HCT116 (cell line): ENCODE data around the gene MPP2. TPM values are rescaled to one million over a fixed set of nuclear protein-coding genes. Genes with fewer than 3 reads are reported as not detected.

Source experiments
- ATAC-seq: fragments of 200-7000 bp; cut with Tn5 transposase; 2 replicates; pipeline ENCODE4 v1.9.1; 2020; ENCODE audit warnings: mild to moderate bottlenecking, moderate library complexity
- BruUV-seq: library from RNA; stranded (reverse); fragments of 400-500 nt; replicated peaks from 2 replicates; lab custom pipeline; 2021; lab: Mats Ljungman, UMichigan
- CTCF ChIA-PET: fragments of 300-600 bp; sonication (Branson Sonifier 250); formaldehyde crosslinking; loops from one replicate; lab custom pipeline; 2021; ENCODE audit warnings: antibody characterized with exemption; lab: Charles Lee
- POLR2A ChIA-PET: fragments of 300-600, 350-600 bp; sonication (Branson Sonifier 250); formaldehyde crosslinking; loops from one replicate; lab custom pipeline; 2021; ENCODE audit warnings: antibody characterized with exemption; lab: Charles Lee
- RAD21 ChIA-PET, 2 experiments: fragments of 300-600 bp; sonication (Branson Sonifier 250); formaldehyde crosslinking; loops; one replicate each; lab custom pipeline; 2023; ENCODE audit warnings: low total read pairs in 2 of 2; ENCODE audit not compliant: uncharacterized antibody in 2 of 2, unreplicated experiment in 2 of 2, low non-redundant PET in 1 of 2; lab: Charles Lee
- DNase-seq: peaks from one replicate; pipeline ENCODE4 v3.0.0-alpha.2; 2010; ENCODE audit warnings: low read depth, low spot score
- H2AFZ ChIP-seq: fragments of 200-600 bp; shearing (Covaris generic), sonication (generic); 2 replicates; pipeline ENCODE4 v1.6.1; 2017; ENCODE audit warnings: low read depth, mixed run types, mixed read lengths, antibody characterized with exemption, low read length; ENCODE audit not compliant: poor library complexity, severe bottlenecking
- H3K27ac ChIP-seq: 2 replicates; pipeline ENCODE4 v1.5.1; 2012; ENCODE audit warnings: low read depth, low read length
- H3K27me3 ChIP-seq: fragments of 200-600 bp; sonication (generic); 2 replicates; pipeline ENCODE4 v1.6.1; 2016; ENCODE audit warnings: mixed run types, low read length, mixed read lengths; ENCODE audit not compliant: insufficient read depth
- H3K36me3 ChIP-seq, 2 experiments: fragments of 200-500 bp in 1 of 2; fragments of 200-600 bp in 1 of 2; sonication (Bioruptor generic) in 1 of 2; sonication (generic) in 1 of 2; 2 replicates each; pipeline versions ENCODE4 v1.5.1 to v1.6.1; 2014 to 2016; ENCODE audit warnings: low read length in 2 of 2, inconsistent platforms in 1 of 2, mixed read lengths in 1 of 2, mixed run types in 1 of 2; ENCODE audit not compliant: insufficient read depth in 2 of 2, control insufficient read depth in 1 of 2
- H3K4me1 ChIP-seq, 2 experiments: fragments of 200-600 bp in 1 of 2; sonication (generic) in 1 of 2; 2 replicates each; pipeline versions ENCODE4 v1.5.1 to v1.6.1; 2012 to 2017; ENCODE audit warnings: low read length in 2 of 2, inconsistent platforms in 1 of 2, mild to moderate bottlenecking in 1 of 2, mixed read lengths in 1 of 2, mixed run types in 1 of 2, moderate library complexity in 1 of 2; ENCODE audit not compliant: insufficient read depth in 2 of 2, control insufficient read depth in 1 of 2
- H3K4me2 ChIP-seq: fragments of 200-600 bp; sonication (generic); 2 replicates; pipeline ENCODE4 v1.6.1; 2017; ENCODE audit warnings: mixed run types, low read length, mixed read lengths
- H3K4me3 ChIP-seq, 2 experiments: fragments of 200-600 bp in 1 of 2; sonication (generic) in 1 of 2; replicated peaks in 1 of 2; 2 replicates each; pipeline ENCODE4 v1.5.1; 2011 to 2016; ENCODE audit warnings: low read length in 2 of 2, control low read depth in 1 of 2, low read depth in 1 of 2, mild to moderate bottlenecking in 1 of 2, mixed read lengths in 1 of 2, mixed run types in 1 of 2
- H3K79me2 ChIP-seq: fragments of 200-600 bp; sonication (generic); 2 replicates; pipeline ENCODE4 v1.6.1; 2017; ENCODE audit warnings: mild to moderate bottlenecking, mixed run types, low read length, moderate library complexity, mixed read lengths; ENCODE audit not compliant: insufficient read depth
- H3K9ac ChIP-seq: fragments of 200-600 bp; sonication (generic); 2 replicates; pipeline ENCODE4 v1.6.1; 2016; ENCODE audit warnings: low read length, mixed read lengths
- H3K9me2 ChIP-seq: fragments of 200-600 bp; sonication (generic), shearing (Covaris generic); 2 replicates; pipeline ENCODE4 v1.6.1; 2017; ENCODE audit warnings: mixed run types, mild to moderate bottlenecking, moderate library complexity; ENCODE audit not compliant: insufficient read depth
- H3K9me3 ChIP-seq, 2 experiments: fragments of 200-500 bp in 1 of 2; fragments of 200-600 bp in 1 of 2; sonication (Bioruptor generic) in 1 of 2; sonication (generic) in 1 of 2; 2 replicates each; pipeline ENCODE4 v1.6.1; 2014 to 2017; ENCODE audit warnings: low read length in 2 of 2, mixed read lengths in 2 of 2, inconsistent platforms in 1 of 2, low read depth in 1 of 2, mild to moderate bottlenecking in 1 of 2, mixed run types in 1 of 2, moderate library complexity in 1 of 2; ENCODE audit not compliant: control insufficient read depth in 1 of 2, insufficient read depth in 1 of 2
- H4K20me1 ChIP-seq: fragments of 200-600 bp; sonication (generic), shearing (Covaris generic); 2 replicates; pipeline ENCODE4 v1.6.1; 2017; ENCODE audit warnings: mixed run types, mild to moderate bottlenecking, moderate library complexity; ENCODE audit not compliant: insufficient read depth
- ATF3 ChIP-seq: IDR thresholded peaks from 2 replicates; pipeline ENCODE4 v1.6.1; 2012
- CBX3 ChIP-seq: IDR thresholded peaks from 2 replicates; pipeline ENCODE4 v1.6.1; 2012; ENCODE audit warnings: low read depth
- CEBPB ChIP-seq: IDR thresholded peaks from 2 replicates; pipeline ENCODE4 v1.6.1; 2012; ENCODE audit warnings: low read depth
- EGR1 ChIP-seq: IDR thresholded peaks from 2 replicates; pipeline ENCODE4 v1.6.1; 2012; ENCODE audit warnings: low read depth
- ELF1 ChIP-seq: IDR thresholded peaks from 2 replicates; pipeline ENCODE4 v1.6.1; 2012; ENCODE audit warnings: low read depth, borderline replicate concordance
- EZH2 ChIP-seq: fragments of 200-600 bp; sonication (generic); IDR thresholded peaks from 2 replicates; pipeline ENCODE4 v1.6.1; 2017; ENCODE audit warnings: antibody characterized with exemption, mixed run types
- FOSL1 ChIP-seq: IDR thresholded peaks from 2 replicates; pipeline ENCODE4 v1.6.1; 2012; ENCODE audit warnings: low read depth
- JUND ChIP-seq: IDR thresholded peaks from 2 replicates; pipeline ENCODE4 v1.6.1; 2012
- MAX ChIP-seq: IDR thresholded peaks from 2 replicates; pipeline ENCODE4 v1.6.1; 2012
- RAD21 ChIP-seq: IDR thresholded peaks from 2 replicates; pipeline ENCODE4 v1.6.1; 2012; ENCODE audit warnings: low read depth, mild to moderate bottlenecking
- SIN3A ChIP-seq: IDR thresholded peaks from 2 replicates; pipeline ENCODE4 v1.6.1; 2012; ENCODE audit warnings: low read depth
- SP1 ChIP-seq: IDR thresholded peaks from 2 replicates; pipeline ENCODE4 v1.6.1; 2012; ENCODE audit warnings: low read depth
- SRF ChIP-seq: IDR thresholded peaks from 2 replicates; pipeline ENCODE4 v1.6.1; 2012; ENCODE audit warnings: low read depth
- TCF7L2 ChIP-seq: IDR thresholded peaks from 2 replicates; pipeline ENCODE4 v1.7.0; 2011; ENCODE audit warnings: borderline replicate concordance, inconsistent platforms; ENCODE audit not compliant: insufficient read depth, insufficient read length; ENCODE audit errors: extremely low read depth
- YY1 ChIP-seq: IDR thresholded peaks from 2 replicates; pipeline ENCODE4 v1.6.1; 2011; ENCODE audit warnings: low read length, low read depth, moderate library complexity, mild to moderate bottlenecking; ENCODE audit not compliant: insufficient replicate concordance; ENCODE audit errors: extremely low read depth
- ZBTB33 ChIP-seq: IDR thresholded peaks from 2 replicates; pipeline ENCODE4 v1.6.1; 2011; ENCODE audit warnings: mild to moderate bottlenecking, low read length, moderate library complexity; ENCODE audit not compliant: insufficient replicate concordance; ENCODE audit errors: extremely low read depth
- ZFX ChIP-seq: fragments of 450-650 bp; IDR thresholded peaks from 2 replicates; pipeline ENCODE4 v1.6.1; 2017
- intact Hi-C: fragments of 100-400 bp; cut with micrococcal nuclease; formaldehyde crosslinking; loops from 2 replicates; pipeline ENCODE4 v1.10.0; 2022
- total RNA-seq: library from RNA; stranded (reverse); gene quantifications from one replicate; pipeline ENCODE4 v1.2.1, GENCODE V29; 2021; ENCODE audit not compliant: unreplicated experiment

Gene MPP2
- total RNA-seq, 1 experiment from 2014 or later: 16.4 TPM

- no peaks in the 10 kb centered on the region for H3K36me3 ChIP-seq
- POLR2A ChIA-PET: no interaction called here
- RAD21 ChIA-PET: no interaction called here
- ATAC-seq (no peak), DNase-seq (no peak)
- H3K4me2 ChIP-seq: no peak overlapping the region
- BruUV-seq: no TSS peak
- CTCF ChIA-PET: no interaction called here
- H3K9me2 ChIP-seq: no peaks in the 10 kb centered on the region
- no peaks in the 10 kb centered on the region for H4K20me1 ChIP-seq
- intact Hi-C loops: no loop called here
- H3K27ac ChIP-seq: no peak overlapping the region
- H3K9ac ChIP-seq: no peak overlapping the region
- H3K79me2 ChIP-seq: no peaks in the 10 kb centered on the region
- H3K4me3 ChIP-seq: no peak overlapping the region
- TF ChIP-seq ZFX: no peak
- no peak for TF ChIP-seq CEBPB
- TF ChIP-seq ZBTB33: no peak
- no peak for TF ChIP-seq YY1
- no peak for TF ChIP-seq MAX
- no peak for TF ChIP-seq SIN3A
- TF ChIP-seq ATF3: no peak
- TF ChIP-seq TCF7L2: no peak
- no peak for TF ChIP-seq FOSL1
- no peak for TF ChIP-seq RAD21
- TF ChIP-seq EZH2: no peak
- no peak for TF ChIP-seq SP1
- no peak for TF ChIP-seq JUND
- no peak for TF ChIP-seq CBX3
- no peak for TF ChIP-seq EGR1
- TF ChIP-seq ELF1: no peak
- TF ChIP-seq SRF: no peak
- no peak overlapping the region for H2AFZ ChIP-seq
- H3K27me3 ChIP-seq: no peaks in the 10 kb centered on the region
- no peaks in the 10 kb centered on the region for H3K9me3 ChIP-seq
- H3K4me1 ChIP-seq: peaks cover 10 to 18% of the 10 kb centered on the region in 2 experiments
Observed at GRCh38 chr17:43911904-43912303, 4.6 kb upstream of the MPP2 start.
